HEK293 (cell line): ENCODE data around the gene H2BK1.

Experiments
- BCL11B ChIP-seq: fragments of 450-650 bp; formaldehyde crosslinking; IDR thresholded peaks from 2 replicates; pipeline ENCODE4 v1.5.1; 2016; ENCODE audit warnings: low read depth, missing biosample characterization, missing genetic modification characterization
- GLIS1 ChIP-seq: fragments of 450-650 bp; formaldehyde crosslinking; IDR thresholded peaks from 2 replicates; pipeline ENCODE4 v1.5.1; 2016; ENCODE audit warnings: missing biosample characterization, missing genetic modification characterization
- KLF17 ChIP-seq: fragments of 450-650 bp; formaldehyde crosslinking; IDR thresholded peaks from 2 replicates; pipeline ENCODE4 v1.5.1; 2016; ENCODE audit warnings: missing biosample characterization, missing genetic modification characterization
- KLF8 ChIP-seq: fragments of 450-650 bp; formaldehyde crosslinking; IDR thresholded peaks from 2 replicates; pipeline ENCODE4 v1.5.1; 2016; ENCODE audit warnings: missing biosample characterization, missing genetic modification characterization
- MEIS1 ChIP-seq: sonication (generic); formaldehyde crosslinking; IDR thresholded peaks from 2 replicates; pipeline ENCODE4 v1.8.1; 2022; ENCODE audit warnings: missing genetic modification reagents, mild to moderate bottlenecking, borderline replicate concordance
- OSR2 ChIP-seq: fragments of 450-650 bp; formaldehyde crosslinking; IDR thresholded peaks from 2 replicates; pipeline ENCODE4 v1.5.1; 2016; ENCODE audit warnings: missing biosample characterization, missing genetic modification characterization
- SP7 ChIP-seq: fragments of 450-650 bp; formaldehyde crosslinking; IDR thresholded peaks from 2 replicates; pipeline ENCODE4 v1.5.1; 2016; ENCODE audit warnings: missing biosample characterization, missing genetic modification characterization
- ZFP69B ChIP-seq: fragments of 450-650 bp; formaldehyde crosslinking; IDR thresholded peaks from 2 replicates; pipeline ENCODE4 v1.5.1; 2016; ENCODE audit warnings: missing biosample characterization, missing genetic modification characterization
- ZNF10 ChIP-seq: fragments of 450-650 bp; formaldehyde crosslinking; IDR thresholded peaks from 2 replicates; pipeline ENCODE4 v1.5.1; 2017; ENCODE audit warnings: missing biosample characterization, missing genetic modification characterization
- ZNF148 ChIP-seq: fragments of 450-650 bp; formaldehyde crosslinking; IDR thresholded peaks from 2 replicates; pipeline ENCODE4 v1.5.0; 2017; ENCODE audit warnings: missing biosample characterization, missing genetic modification characterization, borderline replicate concordance
- ZNF2 ChIP-seq: fragments of 450-650 bp; formaldehyde crosslinking; IDR thresholded peaks from 2 replicates; pipeline ENCODE4 v1.5.1; 2016; ENCODE audit warnings: missing biosample characterization, missing genetic modification characterization
- ZNF223 ChIP-seq: fragments of 450-650 bp; formaldehyde crosslinking; IDR thresholded peaks from 2 replicates; pipeline ENCODE4 v1.5.1; 2016; ENCODE audit warnings: missing biosample characterization, missing genetic modification characterization
- ZNF266 ChIP-seq: fragments of 450-650 bp; formaldehyde crosslinking; IDR thresholded peaks from 2 replicates; pipeline ENCODE4 v1.5.1; 2016; ENCODE audit warnings: missing biosample characterization, missing genetic modification characterization, low read depth
- ZNF398 ChIP-seq: fragments of 450-650 bp; formaldehyde crosslinking; IDR thresholded peaks from 2 replicates; pipeline ENCODE4 v1.5.1; 2017; ENCODE audit warnings: missing biosample characterization, missing genetic modification characterization
- ZNF518A ChIP-seq: fragments of 450-650 bp; formaldehyde crosslinking; conservative IDR thresholded peaks from 2 replicates; pipeline ENCODE4 v1.5.1; 2016; ENCODE audit warnings: low read depth, missing biosample characterization, missing genetic modification characterization
- ZNF529 ChIP-seq: fragments of 450-650 bp; formaldehyde crosslinking; IDR thresholded peaks from 2 replicates; pipeline ENCODE4 v1.5.1; 2017; ENCODE audit warnings: missing genetic modification characterization, missing biosample characterization; ENCODE audit not compliant: insufficient replicate concordance
- ZNF530 ChIP-seq: fragments of 450-650 bp; formaldehyde crosslinking; IDR thresholded peaks from 2 replicates; pipeline ENCODE4 v1.5.1; 2016; ENCODE audit warnings: low read depth, missing biosample characterization, missing genetic modification characterization
- ZNF571 ChIP-seq: fragments of 450-650 bp; formaldehyde crosslinking; IDR thresholded peaks from 2 replicates; pipeline ENCODE4 v1.5.0; 2017; ENCODE audit warnings: missing biosample characterization, missing genetic modification characterization
- ZNF596 ChIP-seq: fragments of 450-650 bp; IDR thresholded peaks from 2 replicates; pipeline ENCODE4 v1.5.0; 2018; ENCODE audit warnings: missing biosample characterization, mild to moderate bottlenecking, missing genetic modification characterization, moderate library complexity
- ZNF610 ChIP-seq: fragments of 450-650 bp; formaldehyde crosslinking; IDR thresholded peaks from 2 replicates; pipeline ENCODE4 v1.5.1; 2016; ENCODE audit warnings: missing biosample characterization, missing genetic modification characterization, borderline replicate concordance
- ZNF621 ChIP-seq: fragments of 450-650 bp; formaldehyde crosslinking; IDR thresholded peaks from 2 replicates; pipeline ENCODE4 v1.5.1; 2017; ENCODE audit warnings: missing biosample characterization, missing genetic modification characterization
- ZNF645 ChIP-seq: fragments of 450-650 bp; formaldehyde crosslinking; IDR thresholded peaks from 2 replicates; pipeline ENCODE4; 2016; ENCODE audit warnings: missing biosample characterization, missing genetic modification characterization
- ZNF664 ChIP-seq: fragments of 450-650 bp; formaldehyde crosslinking; IDR thresholded peaks from 2 replicates; pipeline ENCODE4 v1.5.1; 2016; ENCODE audit warnings: missing biosample characterization, missing genetic modification characterization
- ZNF776 ChIP-seq: fragments of 450-650 bp; formaldehyde crosslinking; IDR thresholded peaks from 2 replicates; pipeline ENCODE4 v1.5.0; 2017; ENCODE audit warnings: missing biosample characterization, missing genetic modification characterization, borderline replicate concordance
- ZNF777 ChIP-seq: fragments of 450-650 bp; formaldehyde crosslinking; IDR thresholded peaks from 2 replicates; pipeline ENCODE4 v1.5.1; 2017; ENCODE audit warnings: missing biosample characterization, missing genetic modification characterization, borderline replicate concordance
- ZNF792 ChIP-seq: fragments of 450-650 bp; formaldehyde crosslinking; IDR thresholded peaks from 2 replicates; pipeline ENCODE4 v1.5.1; 2016; ENCODE audit warnings: missing biosample characterization, missing genetic modification characterization
- ZXDB ChIP-seq: fragments of 450-650 bp; formaldehyde crosslinking; IDR thresholded peaks from 2 replicates; pipeline ENCODE4 v1.5.1; 2016; ENCODE audit warnings: missing biosample characterization, missing genetic modification characterization

Gene H2BK1

GRCh38 chr7:151232091-151232916 is 22.0 kb upstream of the H2BK1 start, which contains the start of gene CHPF2 (continued):
- TF ChIP-seq ZNF148 (no peak), ZNF664 (tag by site-specific recombination) (no peak), ZNF776 (tag by site-specific recombination) (no peak), KLF8 (tag by site-specific recombination) (no peak), ZNF621 (no peak), ZNF792 (tag by site-specific recombination) (no peak), ZNF596 (tag by site-specific recombination) (no peak), ZNF571 (tag by site-specific recombination) (no peak), ZNF10 (no peak), ZNF610 (tag by site-specific recombination) (peak; percentile 85; the same call in 1 of the 2 replicates), ZNF223 (tag by site-specific recombination) (no peak), KLF17 (tag by site-specific recombination) (no peak; the same call in 1 of the 2 replicates), ZNF266 (tag by site-specific recombination) (no peak), MEIS1 (CRISPR knock-in tag) (no peak), ZNF777 (no peak), ZNF645 (tag by site-specific recombination) (no peak), ZNF529 (tag by site-specific recombination) (no peak), GLIS1 (tag by site-specific recombination) (peak; percentile 21; the same call in 1 of the 2 replicates), ZXDB (peak; percentile 73), ZFP69B (tag by site-specific recombination) (no peak), ZNF518A (tag by site-specific recombination) (peak; percentile 53), ZNF530 (tag by site-specific recombination) (no peak), SP7 (tag by site-specific recombination) (peak; percentile 33), OSR2 (tag by site-specific recombination) (no peak), BCL11B (0 out of 2 replicates have a peak, but pooled peaks have one; percentile 62), ZNF2 (tag by site-specific recombination) (peak; percentile 50; the same call in 1 of the 2 replicates), ZNF398 (0 out of 2 replicates have a peak, but pooled peaks have one; percentile 5)
